Mammary epithelial cell (primary cell): Measurements from ENCODE around the gene CPXM2.

Experiments
- CTCF ChIP-seq, 2 donors: IDR thresholded peaks in 1 of 2; conservative IDR thresholded peaks in 1 of 2; 2 replicates each; pipeline ENCODE4 v1.5.1; 2011 to 2012; ENCODE audit warnings: inconsistent platforms in 2 of 2, low read length in 2 of 2, mild to moderate bottlenecking in 2 of 2, control low read depth in 1 of 2, low read depth in 1 of 2; ENCODE audit not compliant: insufficient read depth in 1 of 2; ENCODE audit errors: extremely low read depth in 1 of 2
- EZH2 ChIP-seq: IDR thresholded peaks from 2 replicates; pipeline ENCODE4 v1.6.1; 2012; ENCODE audit warnings: low read length, inconsistent platforms, borderline replicate concordance

DNA sequence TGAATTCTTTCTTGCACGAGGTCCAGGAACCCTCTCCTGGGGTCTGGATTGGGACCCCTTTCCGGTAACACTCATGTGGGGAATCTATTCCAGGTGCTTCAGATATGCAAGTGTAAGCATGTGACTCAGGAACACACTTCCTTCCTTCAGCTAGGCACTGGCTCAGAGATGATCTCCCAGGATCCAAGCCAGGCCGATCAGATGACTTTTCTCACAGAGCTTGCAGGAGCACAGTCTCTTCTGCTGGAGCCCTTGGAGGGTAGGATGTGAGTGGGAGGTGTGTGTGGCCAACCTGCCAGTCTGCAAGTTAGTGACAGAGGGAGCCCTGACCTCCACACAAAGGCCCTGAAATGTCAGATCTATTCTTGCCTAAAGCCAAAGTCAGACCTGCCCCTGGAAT is 108.3 kb downstream of the CPXM2 start:
- no peak for TF ChIP-seq CTCF (conservative IDR thresholded peaks at IDR 0.05 in 1 of 2, IDR thresholded peaks at IDR 0.05 in 1 of 2; ENCODE audit: extremely low read depth in 1 of 2, insufficient read depth in 1 of 2, low read depth in 1 of 2, low read length in 2 of 2)
- no peak for TF ChIP-seq EZH2
